Skeletal muscle tissue (tissue), 4 donors: Measurements from ENCODE around the gene PAOX. TPM values are rescaled to one million over a fixed set of nuclear protein-coding genes. Genes with fewer than 3 reads are reported as not detected.

ENCODE experiments used
- H3K27ac ChIP-seq: one replicate; pipeline ENCODE4 v1.7.0; 2013; ENCODE audit warnings: mild to moderate bottlenecking, low read depth, low read length, inconsistent platforms
- H3K27me3 ChIP-seq, 3 donors: one replicate each; pipeline ENCODE4 v1.7.0; 2013; ENCODE audit warnings: low read length in 3 of 3; ENCODE audit not compliant: control insufficient read depth in 3 of 3, insufficient read depth in 3 of 3
- H3K36me3 ChIP-seq, 3 donors: one replicate each; pipeline ENCODE4 v1.7.0; 2013; ENCODE audit warnings: low read length in 3 of 3; ENCODE audit not compliant: control insufficient read depth in 3 of 3, insufficient read depth in 3 of 3
- H3K4me1 ChIP-seq, 3 donors: one replicate each; pipeline ENCODE4 v1.7.0; 2013; ENCODE audit warnings: low read length in 3 of 3, mild to moderate bottlenecking in 3 of 3; ENCODE audit not compliant: control insufficient read depth in 3 of 3, insufficient read depth in 3 of 3
- H3K4me3 ChIP-seq, 3 donors: one replicate each; pipeline ENCODE4 v1.7.0; 2013; ENCODE audit warnings: low read length in 3 of 3
- H3K9ac ChIP-seq, 3 donors: one replicate each; pipeline ENCODE4 v1.7.0; 2013; ENCODE audit warnings: low read length in 3 of 3, mild to moderate bottlenecking in 3 of 3, moderate library complexity in 2 of 3, low read depth in 1 of 3
- H3K9me3 ChIP-seq, 3 donors: one replicate each; pipeline ENCODE4 v1.7.0; 2013; ENCODE audit warnings: low read length in 3 of 3; ENCODE audit not compliant: control insufficient read depth in 3 of 3
- total RNA-seq: library from RNA; depleted of rRNA; stranded (reverse); fragments of >200 nt; gene quantifications from one replicate; pipeline ENCODE4 v1.2.3, GENCODE V29; 2014
- donor health status: Osteomylitis.

The PAOX gene
- total RNA-seq, 1 donor from 2014 or later: 7.3 TPM

- no peak overlapping the region for H3K4me3 ChIP-seq
- no peak overlapping the region for H3K9ac ChIP-seq
- no peaks in the 10 kb centered on the region for H3K9me3 ChIP-seq
- H3K27ac ChIP-seq: no peak overlapping the region
- H3K27me3 ChIP-seq: peaks cover 26 to 61% (median 51%) of the 10 kb centered on the region in 3 donors
- no peaks in the 10 kb centered on the region for H3K36me3 ChIP-seq
- no peaks in the 10 kb centered on the region for H3K4me1 ChIP-seq
These were observed 29.5 kb upstream of the PAOX start for GRCh38 chr10:133349577-133350011.

GRCh38 chr10:133350283-133350949 is 28.6 kb upstream of the PAOX start:
- Histone ChIP-seq H3K27ac (no peak overlapping the region), H3K4me3 (no peak overlapping the region), H3K27me3 (peaks cover 26 to 58% (median 44%) of the 10 kb centered on the region in 3 donors), H3K36me3 (no peaks in the 10 kb centered on the region), H3K9me3 (no peaks in the 10 kb centered on the region), H3K9ac (no peak overlapping the region), H3K4me1 (no peaks in the 10 kb centered on the region)

GRCh38 chr10:133350950-133351329 is 28.1 kb upstream of the PAOX start:
- Histone ChIP-seq H3K27ac (no peak overlapping the region), H3K27me3 (peaks cover 29 to 62% (median 44%) of the 10 kb centered on the region in 3 donors), H3K4me1 (no peaks in the 10 kb centered on the region), H3K4me3 (no peak overlapping the region), H3K36me3 (no peaks in the 10 kb centered on the region), H3K9ac (no peak overlapping the region), H3K9me3 (no peaks in the 10 kb centered on the region)

- no peak overlapping the region for H3K4me3 ChIP-seq
- peaks cover 34 to 65% (median 49%) of the 10 kb centered on the region in 3 donors for H3K27me3 ChIP-seq
These were observed 27.4 kb upstream of the PAOX start for GRCh38 chr10:133351408-133352318.

GRCh38 chr10:133353202-133353959 is 25.7 kb upstream of the PAOX start:
- H3K36me3 ChIP-seq: no peaks in the 10 kb centered on the region
- H3K9me3 ChIP-seq: no peaks in the 10 kb centered on the region
- no peak overlapping the region for H3K27ac ChIP-seq
- no peak overlapping the region for H3K9ac ChIP-seq
- H3K27me3 ChIP-seq: peaks cover 24 to 60% (median 36%) of the 10 kb centered on the region in 3 donors
- peaks cover 3 to 10% (median 5%) of the 10 kb centered on the region in 3 donors for H3K4me1 ChIP-seq
- no peak overlapping the region for H3K4me3 ChIP-seq

More at GRCh38 chr10:133351408-133352318, 27.4 kb upstream of the PAOX start:
- Histone ChIP-seq H3K36me3 (no peaks in the 10 kb centered on the region), H3K9me3 (no peaks in the 10 kb centered on the region), H3K27ac (no peak overlapping the region), H3K9ac (no peak overlapping the region), H3K4me1 (peaks cover 2 to 4% (median 3%) of the 10 kb centered on the region in 3 donors)

GRCh38 chr10:133353988-133354605 is 25.0 kb upstream of the PAOX start:
- Histone ChIP-seq H3K9ac (no peak overlapping the region), H3K27ac (no peak overlapping the region), H3K9me3 (no peaks in the 10 kb centered on the region), H3K4me1 (peaks cover 3 to 10% (median 5%) of the 10 kb centered on the region in 3 donors), H3K27me3 (peaks cover 22 to 58% (median 36%) of the 10 kb centered on the region in 3 donors), H3K36me3 (no peaks in the 10 kb centered on the region), H3K4me3 (no peak overlapping the region)

GRCh38 chr10:133354672-133355240 is 24.3 kb upstream of the PAOX start:
- Histone ChIP-seq H3K9ac (no peak overlapping the region), H3K9me3 (no peaks in the 10 kb centered on the region), H3K4me3 (no peak overlapping the region), H3K36me3 (no peaks in the 10 kb centered on the region), H3K27ac (no peak overlapping the region), H3K4me1 (peaks cover 3 to 10% (median 5%) of the 10 kb centered on the region in 3 donors), H3K27me3 (peaks cover 16 to 51% (median 29%) of the 10 kb centered on the region in 3 donors)

- Histone ChIP-seq H3K4me3 (no peak overlapping the region), H3K36me3 (no peaks in the 10 kb centered on the region), H3K4me1 (peaks cover 3 to 10% (median 5%) of the 10 kb centered on the region in 3 donors), H3K9me3 (no peaks in the 10 kb centered on the region), H3K9ac (no peak overlapping the region), H3K27me3 (peaks cover 15 to 46% (median 24%) of the 10 kb centered on the region in 3 donors), H3K27ac (no peak overlapping the region)
These were observed 23.8 kb upstream of the PAOX start for GRCh38 chr10:133355266-133355665.

GRCh38 chr10:133355991-133356390 is 23.1 kb upstream of the PAOX start:
- Histone ChIP-seq H3K4me3 (no peak overlapping the region), H3K9ac (no peak overlapping the region), H3K4me1 (peaks cover 3 to 10% (median 5%) of the 10 kb centered on the region in 3 donors), H3K27ac (no peak overlapping the region), H3K36me3 (no peaks in the 10 kb centered on the region), H3K27me3 (peaks cover 15 to 39% (median 21%) of the 10 kb centered on the region in 3 donors), H3K9me3 (no peaks in the 10 kb centered on the region)
